Measurements from ENCODE around the gene KRTAP1-5. TPM values are rescaled to one million over a fixed set of nuclear protein-coding genes. Genes with fewer than 3 reads are reported as not detected.

Gene KRTAP1-5
- total and polyA plus RNA-seq, 10 of the 15 experiments (the other 5 are each of a cell fraction or from before 2014, with no cell fraction given): not detected

- H3K27ac ChIP-seq (ENCODE audit: control insufficient read depth, insufficient read depth): no peak overlapping the region
- ChIA-PET CTCF (no interaction called here), SMC1A (ENCODE audit: uncharacterized antibody, unreplicated experiment) (no interaction called here), POLR2A (no interaction called here), RAD21 (ENCODE audit: unreplicated experiment) (no interaction called here)
- TF ChIP-seq, protein P1, sequence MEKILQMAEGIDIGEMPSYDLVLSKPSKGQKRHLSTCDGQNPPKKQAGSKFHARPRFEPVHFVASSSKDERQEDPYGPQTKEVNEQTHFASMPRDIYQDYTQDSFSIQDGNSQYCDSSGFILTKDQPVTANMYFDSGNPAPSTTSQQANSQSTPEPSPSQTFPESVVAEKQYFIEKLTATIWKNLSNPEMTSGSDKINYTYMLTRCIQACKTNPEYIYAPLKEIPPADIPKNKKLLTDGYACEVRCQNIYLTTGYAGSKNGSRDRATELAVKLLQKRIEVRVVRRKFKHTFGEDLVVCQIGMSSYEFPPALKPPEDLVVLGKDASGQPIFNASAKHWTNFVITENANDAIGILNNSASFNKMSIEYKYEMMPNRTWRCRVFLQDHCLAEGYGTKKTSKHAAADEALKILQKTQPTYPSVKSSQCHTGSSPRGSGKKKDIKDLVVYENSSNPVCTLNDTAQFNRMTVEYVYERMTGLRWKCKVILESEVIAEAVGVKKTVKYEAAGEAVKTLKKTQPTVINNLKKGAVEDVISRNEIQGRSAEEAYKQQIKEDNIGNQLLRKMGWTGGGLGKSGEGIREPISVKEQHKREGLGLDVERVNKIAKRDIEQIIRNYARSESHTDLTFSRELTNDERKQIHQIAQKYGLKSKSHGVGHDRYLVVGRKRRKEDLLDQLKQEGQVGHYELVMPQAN (conservative IDR thresholded peaks at IDR 0.05): no peak
- TF ChIP-seq FOS (IDR thresholded peaks at IDR 0.05; ENCODE audit: borderline replicate concordance, extremely low read depth, insufficient read length) (no peak), RUNX3 (IDR thresholded peaks at IDR 0.05; ENCODE audit: low read length) (peak; percentile 44), TCF3 (IDR thresholded peaks at IDR 0.05; ENCODE audit: borderline replicate concordance, insufficient read depth, low read depth, low read length) (no peak), NR2F1 (conservative IDR thresholded peaks at IDR 0.05) (peak; percentile 63), YY1 (IDR thresholded peaks at IDR 0.05; ENCODE audit: low read depth, low read length) (no peak), YBX1 (IDR thresholded peaks at IDR 0.05) (no peak), BCL3 (IDR thresholded peaks at IDR 0.05; ENCODE audit: borderline replicate concordance, insufficient read depth, low read depth, low read length, poor library complexity, severe bottlenecking) (no peak), CREB1 (IDR thresholded peaks at IDR 0.05; ENCODE audit: low read depth) (no peak)
- DNase-seq (ENCODE audit: low read depth, low spot score) (no peak), FAIRE-seq (peak; percentile 38), ATAC-seq (peak; percentile 59)
- H3K9me3 ChIP-seq (replicated peaks; ENCODE audit: control insufficient read depth, insufficient read depth, low read length): no peaks in the 10 kb centered on the region
- H3K79me2 ChIP-seq (ENCODE audit: control insufficient read depth, insufficient read depth, low read length): no peaks in the 10 kb centered on the region
- BruUV-seq (replicated peaks): no TSS peak
- no peak overlapping the region for H3K9ac ChIP-seq (ENCODE audit: control insufficient read depth, insufficient read depth, low read length)
- no peaks in the 10 kb centered on the region for H3K4me1 ChIP-seq (ENCODE audit: control insufficient read depth, insufficient read depth, low read length)
- no peaks in the 10 kb centered on the region; a peak in 1 of 4 replicates for H3K27me3 ChIP-seq (replicated peaks in 1 of 2; ENCODE audit: control insufficient read depth in 2 of 2, insufficient read depth in 2 of 2, low read length in 1 of 2)
- WGBS (ENCODE audit: insufficient coverage, insufficient replicate concordance, low lambda C conversion rate, missing lambda C conversion rate): 2% methylated on average over 2 of the region's 2 CpGs
- no peaks in the 10 kb centered on the region for H4K20me1 ChIP-seq (ENCODE audit: control insufficient read depth, insufficient read depth)
- no peak overlapping the region for H3K4me3 ChIP-seq
- no peaks in the 10 kb centered on the region for H3K36me3 ChIP-seq (ENCODE audit: control insufficient read depth in 2 of 2, insufficient read depth in 2 of 2, low read length in 1 of 2)
- in situ Hi-C loops (cut with MboI) (no loop called here), intact Hi-C loops (cut with micrococcal nuclease; ENCODE audit: unreplicated experiment) (no loop called here)
- H3K4me2 ChIP-seq (ENCODE audit: control insufficient read depth, insufficient read depth): no peak overlapping the region
- no peak overlapping the region for H2AFZ ChIP-seq (ENCODE audit: control insufficient read depth, low read depth, low read length)
Observed at GRCh38 chr17:41049110-41049509, 22.1 kb upstream of the KRTAP1-5 start.

All from GM12878 (cell line).